WI38 (cell line): ENCODE data around the gene PPM1E.

Experiments used
- H3K4me3 ChIP-seq: 2 replicates; pipeline ENCODE4 v1.5.1; 2011; ENCODE audit warnings: low read depth, mild to moderate bottlenecking, control low read depth, low read length
- CTCF ChIP-seq: IDR thresholded peaks from 2 replicates; pipeline ENCODE4 v1.5.1; 2012; ENCODE audit warnings: low read depth, mild to moderate bottlenecking, control low read depth, low read length

The PPM1E gene

DNA sequence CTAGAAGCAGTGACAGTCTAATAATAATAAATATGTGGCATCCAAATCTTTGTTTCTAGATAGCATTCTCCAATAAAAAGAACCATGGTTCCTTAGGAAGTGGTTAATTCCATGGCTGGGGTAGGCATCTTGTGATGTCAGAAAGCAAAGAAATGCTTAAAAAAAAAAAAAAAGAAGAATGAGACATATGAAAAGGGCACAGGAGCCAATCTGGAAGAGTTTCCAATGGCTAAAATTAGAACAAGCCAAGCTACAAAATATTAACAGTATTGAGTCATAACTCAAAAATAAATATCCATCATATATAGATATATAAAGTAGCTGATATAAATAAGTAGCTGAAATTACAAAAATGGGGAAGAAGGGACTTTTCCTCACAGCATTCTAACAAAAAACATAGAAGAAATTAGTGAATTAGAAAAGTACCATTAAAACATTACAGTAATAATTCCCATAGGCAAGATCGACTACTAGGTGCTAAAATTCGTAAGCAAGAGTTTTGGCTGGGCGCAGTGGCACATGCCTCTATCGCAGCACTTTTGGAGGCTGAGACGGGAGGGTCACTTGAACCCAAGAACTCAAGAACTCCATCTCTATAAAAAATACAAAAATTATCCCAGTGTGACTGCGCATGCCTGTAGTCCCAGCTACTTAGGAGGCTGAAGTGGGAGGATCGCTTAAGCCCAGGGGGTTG lies 239.7 kb downstream of the PPM1E start:
- no peak for TF ChIP-seq CTCF
- no peak overlapping the region for H3K4me3 ChIP-seq

DNA sequence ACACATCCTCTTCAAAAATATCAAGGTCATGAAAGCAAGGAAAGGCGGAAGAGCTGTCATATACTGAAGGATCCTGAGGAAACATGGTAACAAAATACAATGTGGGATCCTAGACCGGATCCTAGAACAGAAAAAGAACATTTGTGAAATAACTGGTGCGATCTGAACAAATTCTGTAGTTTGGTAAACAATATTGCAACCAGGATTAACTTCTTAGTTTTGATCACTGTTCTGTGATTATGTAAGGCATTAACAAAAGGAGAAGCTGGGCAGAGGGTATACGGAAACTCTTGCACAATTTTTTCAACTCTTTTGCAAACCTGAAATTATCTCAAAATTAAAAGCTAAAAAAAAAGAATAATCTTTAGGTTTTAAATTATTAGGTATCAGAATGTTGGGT lies 241.3 kb downstream of the PPM1E start:
- H3K4me3 ChIP-seq: no peak overlapping the region
- TF ChIP-seq CTCF: no peak

GRCh38 chr17:58997756-58998553 lies 242.3 kb downstream of the PPM1E start:
- no peak overlapping the region for H3K4me3 ChIP-seq
- TF ChIP-seq CTCF: no peak

- no peak for TF ChIP-seq CTCF
Observed at GRCh38 chr17:58998871-58999270, 243.2 kb downstream of the PPM1E start.

GRCh38 chr17:58999500-58999899 lies 243.8 kb downstream of the PPM1E start:
- no peak for TF ChIP-seq CTCF

More at GRCh38 chr17:58998871-58999270, 243.2 kb downstream of the PPM1E start:
- H3K4me3 ChIP-seq: no peak overlapping the region

GRCh38 chr17:59000022-59000421 lies 244.4 kb downstream of the PPM1E start:
- no peak for TF ChIP-seq CTCF
- H3K4me3 ChIP-seq: no peak overlapping the region

More at GRCh38 chr17:58999500-58999899, 243.8 kb downstream of the PPM1E start:
- H3K4me3 ChIP-seq: no peak overlapping the region
